Measurements from ENCODE around the gene PSMA8.

The PSMA8 gene

DNA sequence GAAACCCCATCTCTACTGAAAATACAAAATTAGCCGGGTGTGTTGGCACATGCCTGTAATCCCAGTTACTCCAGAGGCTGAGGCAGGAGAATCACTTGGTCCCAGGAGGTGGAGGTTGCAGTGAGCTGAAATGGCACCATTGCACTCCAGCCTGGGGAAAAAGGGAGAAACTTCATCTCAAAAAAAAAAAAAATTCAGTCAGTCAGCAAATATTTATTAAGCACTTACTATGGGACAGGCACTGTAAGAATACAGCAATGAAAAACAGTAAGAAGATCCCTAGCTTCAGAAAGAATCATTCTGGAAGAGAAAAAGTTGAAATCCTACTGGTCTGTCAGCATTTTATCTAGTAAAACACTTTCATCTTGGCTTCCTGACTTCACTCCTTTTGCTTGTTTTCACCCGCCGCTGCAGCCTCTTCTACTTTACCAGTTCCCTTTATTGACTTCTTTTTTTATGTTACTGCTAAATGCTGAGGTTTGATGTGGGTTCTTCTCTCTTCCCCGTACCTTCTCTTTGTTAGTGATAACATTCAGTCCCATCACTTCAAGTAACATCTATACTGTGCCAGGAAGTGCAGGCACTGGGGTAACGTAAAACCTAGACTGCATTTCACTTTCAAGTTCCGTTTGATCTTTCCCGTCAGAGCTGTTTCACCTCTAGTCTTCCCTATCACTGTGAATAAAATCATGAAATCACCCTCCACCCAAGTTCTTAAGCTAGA lies 81.7 kb downstream of the PSMA8 start:
- Histone ChIP-seq H2AK5ac (ENCODE audit: low read length) (no peak overlapping the region), H3K14ac (ENCODE audit: low read length) (no peak overlapping the region), H3K4ac (ENCODE audit: low read depth, low read length) (no peak overlapping the region), H3K9ac (ENCODE audit: low read length) (no peak overlapping the region), H3K27me3 (ENCODE audit: insufficient read depth, low read length) (no peaks in the 10 kb centered on the region), H3K9me3 (ENCODE audit: insufficient read depth, low read depth, low read length) (no peaks in the 10 kb centered on the region), H3K4me3 (ENCODE audit: low read depth, low read length) (no peak overlapping the region), H2BK12ac (ENCODE audit: low read length) (no peak overlapping the region), H4K91ac (ENCODE audit: low read depth, low read length) (no peak overlapping the region), H3K23ac (ENCODE audit: low read length) (no peak overlapping the region), H3K18ac (ENCODE audit: low read length) (no peak overlapping the region), H3K79me2 (ENCODE audit: control insufficient read depth, insufficient read depth, low read length, poor library complexity) (no peaks in the 10 kb centered on the region), H4K12ac (ENCODE audit: low read depth, low read length) (no peak overlapping the region), H2BK5ac (ENCODE audit: low read depth, low read length, poor library complexity) (no peak overlapping the region), H3K4me1 (ENCODE audit: control insufficient read depth in 1 of 2, insufficient read depth in 2 of 2, low read length in 2 of 2) (no peaks in the 10 kb centered on the region), H3K4me2 (ENCODE audit: low read length) (no peak overlapping the region), H2AFZ (ENCODE audit: insufficient read depth, low read length, poor library complexity) (no peak overlapping the region), H2BK120ac (ENCODE audit: insufficient read depth, low read length, poor library complexity) (no peak overlapping the region), H4K8ac (ENCODE audit: low read depth, low read length) (no peak overlapping the region), H3K79me1 (ENCODE audit: low read length) (no peaks in the 10 kb centered on the region), H3K27ac (ENCODE audit: low read depth, low read length) (no peak overlapping the region), H3K36me3 (ENCODE audit: control insufficient read depth in 1 of 2, insufficient read depth in 2 of 2, low read length in 2 of 2) (no peaks in the 10 kb centered on the region)
- no CpG with 5 or more reads among the region's 7 CpGs for WGBS (ENCODE audit: extremely low coverage, insufficient coverage, insufficient read length)
- DNase-seq: no peak

GRCh38 chr18:26225022-26225693 lies 91.5 kb downstream of the PSMA8 start:
- Histone ChIP-seq H3K9ac (ENCODE audit: low read length) (no peak overlapping the region), H4K91ac (ENCODE audit: low read depth, low read length) (no peak overlapping the region), H3K14ac (ENCODE audit: low read length) (no peak overlapping the region), H2AFZ (ENCODE audit: insufficient read depth, low read length, poor library complexity) (no peak overlapping the region), H3K23ac (ENCODE audit: low read length) (no peak overlapping the region), H4K12ac (ENCODE audit: low read depth, low read length) (no peak overlapping the region), H3K36me3 (ENCODE audit: control insufficient read depth in 1 of 2, insufficient read depth in 2 of 2, low read length in 2 of 2) (no peaks in the 10 kb centered on the region), H3K9me3 (ENCODE audit: insufficient read depth, low read depth, low read length) (no peaks in the 10 kb centered on the region), H3K18ac (ENCODE audit: low read length) (no peak overlapping the region), H4K8ac (ENCODE audit: low read depth, low read length) (peak overlapping the region; percentile 52), H3K79me1 (ENCODE audit: low read length) (peaks cover 3% of the 10 kb centered on the region), H3K27ac (ENCODE audit: low read depth, low read length) (no peak overlapping the region), H3K4me1 (ENCODE audit: control insufficient read depth in 1 of 2, insufficient read depth in 2 of 2, low read length in 2 of 2) (no peaks in the 10 kb centered on the region), H2AK5ac (ENCODE audit: low read length) (no peak overlapping the region), H2BK120ac (ENCODE audit: insufficient read depth, low read length, poor library complexity) (no peak overlapping the region), H2BK12ac (ENCODE audit: low read length) (peak overlapping the region; percentile 53), H3K27me3 (ENCODE audit: insufficient read depth, low read length) (no peaks in the 10 kb centered on the region), H2BK5ac (ENCODE audit: low read depth, low read length, poor library complexity) (no peak overlapping the region), H3K4me2 (ENCODE audit: low read length) (no peak overlapping the region), H3K4ac (ENCODE audit: low read depth, low read length) (no peak overlapping the region), H3K4me3 (ENCODE audit: low read depth, low read length) (no peak overlapping the region), H3K79me2 (ENCODE audit: control insufficient read depth, insufficient read depth, low read length, poor library complexity) (no peaks in the 10 kb centered on the region)
- peak; percentile 65 to 86 for DNase-seq
- WGBS (ENCODE audit: extremely low coverage, insufficient coverage, insufficient read length): no CpG with 5 or more reads among the region's 7 CpGs

DNA sequence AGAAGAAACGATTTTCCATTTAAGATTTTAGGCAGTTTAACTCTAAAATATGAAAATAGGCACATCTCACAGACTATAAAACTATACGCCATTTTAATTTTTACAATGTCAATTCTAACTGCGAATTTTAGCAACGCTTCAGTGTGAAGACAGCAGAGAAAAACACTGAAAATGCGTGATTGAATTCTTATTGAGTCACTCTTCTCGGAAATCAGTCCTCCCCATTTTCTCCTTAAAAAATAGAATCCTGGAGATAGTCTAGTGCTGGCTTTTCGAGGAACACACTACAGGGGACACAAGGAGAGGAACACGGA lies 92.2 kb downstream of the PSMA8 start:
- no peak for DNase-seq
- Histone ChIP-seq H3K4ac (ENCODE audit: low read depth, low read length) (no peak overlapping the region), H3K36me3 (ENCODE audit: control insufficient read depth in 1 of 2, insufficient read depth in 2 of 2, low read length in 2 of 2) (no peaks in the 10 kb centered on the region), H4K91ac (ENCODE audit: low read depth, low read length) (no peak overlapping the region), H2AFZ (ENCODE audit: insufficient read depth, low read length, poor library complexity) (peak overlapping the region; percentile 76), H2AK5ac (ENCODE audit: low read length) (no peak overlapping the region), H3K9ac (ENCODE audit: low read length) (no peak overlapping the region), H3K9me3 (ENCODE audit: insufficient read depth, low read depth, low read length) (no peaks in the 10 kb centered on the region), H3K18ac (ENCODE audit: low read length) (no peak overlapping the region), H2BK5ac (ENCODE audit: low read depth, low read length, poor library complexity) (no peak overlapping the region), H3K27ac (ENCODE audit: low read depth, low read length) (no peak overlapping the region), H4K12ac (ENCODE audit: low read depth, low read length) (no peak overlapping the region), H3K23ac (ENCODE audit: low read length) (no peak overlapping the region), H2BK120ac (ENCODE audit: insufficient read depth, low read length, poor library complexity) (no peak overlapping the region), H3K4me2 (ENCODE audit: low read length) (peak overlapping the region; percentile 99), H2BK12ac (ENCODE audit: low read length) (no peak overlapping the region), H3K79me2 (ENCODE audit: control insufficient read depth, insufficient read depth, low read length, poor library complexity) (no peaks in the 10 kb centered on the region), H3K4me3 (ENCODE audit: low read depth, low read length) (no peak overlapping the region), H4K8ac (ENCODE audit: low read depth, low read length) (no peak overlapping the region), H3K27me3 (ENCODE audit: insufficient read depth, low read length) (no peaks in the 10 kb centered on the region), H3K4me1 (ENCODE audit: control insufficient read depth in 1 of 2, insufficient read depth in 2 of 2, low read length in 2 of 2) (no peaks in the 10 kb centered on the region), H3K79me1 (ENCODE audit: low read length) (peaks cover 3% of the 10 kb centered on the region), H3K14ac (ENCODE audit: low read length) (no peak overlapping the region)
- WGBS (ENCODE audit: extremely low coverage, insufficient coverage, insufficient read length): no CpG with 5 or more reads among the region's 8 CpGs

DNA sequence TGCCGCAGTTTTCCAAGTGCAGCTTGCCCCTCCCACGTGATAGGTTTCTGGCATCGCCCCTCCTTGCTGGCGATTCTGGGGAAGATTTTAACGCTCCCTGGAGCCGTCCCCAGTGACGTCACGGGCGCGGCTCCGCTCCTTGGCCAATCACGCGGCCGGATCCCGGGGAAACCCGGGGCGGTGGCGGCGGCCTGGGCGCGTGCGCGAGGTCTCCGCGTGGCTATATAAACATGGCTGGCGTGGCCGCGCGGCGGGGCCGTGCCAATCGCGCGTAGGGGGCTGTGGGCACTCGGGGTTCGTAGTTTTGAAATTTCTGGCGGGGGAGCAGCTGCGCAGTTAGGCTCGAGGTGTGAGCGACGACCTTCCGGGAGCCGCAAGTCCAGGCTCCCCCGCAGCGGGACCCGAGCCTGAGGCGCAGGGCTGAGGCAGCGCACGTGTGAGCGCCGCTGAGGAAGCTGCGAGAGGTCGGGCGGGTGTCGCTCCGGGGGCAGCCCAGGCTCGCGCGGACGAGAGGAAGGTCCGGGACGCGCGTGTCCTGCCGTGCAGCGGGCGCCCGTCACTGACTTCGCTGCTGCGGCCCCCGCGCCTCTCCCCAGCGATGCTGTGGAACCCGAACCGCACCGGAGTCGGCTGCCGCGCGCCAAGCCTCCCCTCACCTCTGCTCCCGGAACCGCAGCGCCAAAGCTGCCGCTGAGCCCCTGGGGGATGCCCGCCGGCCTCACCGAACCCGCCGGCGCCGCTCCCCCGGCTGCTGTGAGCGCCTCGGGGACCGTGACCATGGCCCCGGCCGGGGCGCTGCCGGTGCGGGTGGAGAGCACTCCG lies 92.8 kb downstream of the PSMA8 start, which contains the start of gene TAF4B:
Gene TAF4B (plus strand): TSS at position 217 of the 822 bp plus-strand sequence. CDS start 489 bp downstream, at position 706.
- Histone ChIP-seq H3K79me2 (ENCODE audit: control insufficient read depth, insufficient read depth, low read length, poor library complexity) (no peaks in the 10 kb centered on the region), H4K91ac (ENCODE audit: low read depth, low read length) (peak within 1 kb of the TSS; percentile 1), H2BK5ac (ENCODE audit: low read depth, low read length, poor library complexity) (no peak within 1 kb of the TSS), H4K8ac (ENCODE audit: low read depth, low read length) (peak within 1 kb of the TSS; percentile 52), H3K9me3 (ENCODE audit: insufficient read depth, low read depth, low read length) (no peaks in the 10 kb centered on the region), H3K27ac (ENCODE audit: low read depth, low read length) (no peak within 1 kb of the TSS), H3K9ac (ENCODE audit: low read length) (peak within 1 kb of the TSS; percentile 63), H3K36me3 (ENCODE audit: control insufficient read depth in 1 of 2, insufficient read depth in 2 of 2, low read length in 2 of 2) (no peaks in the 10 kb centered on the region), H3K4me2 (ENCODE audit: low read length) (peak within 1 kb of the TSS; percentile 99), H3K18ac (ENCODE audit: low read length) (no peak within 1 kb of the TSS), H2AK5ac (ENCODE audit: low read length) (no peak within 1 kb of the TSS), H2BK12ac (ENCODE audit: low read length) (peak within 1 kb of the TSS; percentile 53), H3K23ac (ENCODE audit: low read length) (no peak within 1 kb of the TSS), H2BK120ac (ENCODE audit: insufficient read depth, low read length, poor library complexity) (peak within 1 kb of the TSS; percentile 35), H3K79me1 (ENCODE audit: low read length) (peaks cover 3% of the 10 kb centered on the region), H3K4me1 (ENCODE audit: control insufficient read depth in 1 of 2, insufficient read depth in 2 of 2, low read length in 2 of 2) (no peaks in the 10 kb centered on the region), H3K4ac (ENCODE audit: low read depth, low read length) (no peak within 1 kb of the TSS), H3K14ac (ENCODE audit: low read length) (peak within 1 kb of the TSS; percentile 29), H3K27me3 (ENCODE audit: insufficient read depth, low read length) (no peaks in the 10 kb centered on the region), H4K12ac (ENCODE audit: low read depth, low read length) (peak within 1 kb of the TSS; percentile 19), H2AFZ (ENCODE audit: insufficient read depth, low read length, poor library complexity) (peak within 1 kb of the TSS; percentile 76), H3K4me3 (ENCODE audit: low read depth, low read length) (peak within 1 kb of the TSS; percentile 89)
- no CpG with 5 or more reads among the region's 101 CpGs for WGBS (ENCODE audit: extremely low coverage, insufficient coverage, insufficient read length)
- peak; percentile 97 to 99 for DNase-seq

All from trophoblast cell (in vitro differentiated cells and primary cell).